Measurements from ENCODE around the gene OBI1.

OBI1 gene

DNA sequence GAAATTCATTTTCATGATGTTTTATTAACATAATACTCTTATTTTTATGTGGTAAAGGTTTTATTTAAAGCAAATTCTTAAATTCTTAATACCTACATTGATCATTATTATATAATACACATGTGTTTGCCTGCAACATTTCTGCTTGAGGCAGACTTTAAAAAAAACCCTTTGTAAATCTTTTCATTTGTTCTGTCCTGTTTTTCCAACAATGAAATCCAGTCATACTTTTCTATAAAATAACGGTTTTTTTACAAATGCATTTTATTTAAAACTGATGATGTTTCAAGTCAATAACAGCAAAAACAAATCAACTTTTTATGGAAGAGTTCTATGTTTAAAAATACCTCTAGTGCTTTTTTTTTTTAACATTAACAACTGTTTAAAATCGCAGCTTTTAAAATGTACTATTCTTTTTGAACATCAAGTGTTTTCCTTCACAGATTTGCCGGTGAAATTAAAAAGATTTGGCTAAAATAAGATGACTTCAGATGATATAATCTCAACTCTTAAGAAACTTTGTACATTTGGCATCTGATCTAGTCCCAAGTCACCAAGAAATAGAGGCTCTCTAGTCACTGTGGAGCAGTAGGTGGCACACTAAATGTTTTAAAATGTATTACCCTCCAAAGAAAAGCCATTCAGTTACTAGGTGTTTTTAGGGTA, 60.7 kb downstream of the OBI1 start:
- no peak overlapping the region for H3K4me2 ChIP-seq
- H3K9ac ChIP-seq = no peak overlapping the region

DNA sequence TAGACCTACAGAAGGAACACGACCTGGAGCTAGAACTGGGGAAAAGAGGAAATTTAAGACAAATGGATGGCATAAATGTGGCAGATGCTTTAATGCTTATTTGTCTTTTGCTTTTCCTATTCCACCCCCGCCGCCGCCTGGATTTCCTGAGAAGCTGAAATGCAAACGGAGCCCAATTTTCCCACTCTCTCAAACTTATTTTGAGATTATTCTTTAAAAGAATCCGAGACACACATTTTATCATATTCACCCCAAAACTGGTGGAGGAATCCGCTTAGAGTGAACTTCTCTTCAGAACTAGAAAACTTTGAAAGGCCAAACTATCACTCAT, 61.4 kb downstream of the OBI1 start:
- H3K27me3 ChIP-seq (ENCODE audit: insufficient read depth, low read depth) = no peaks in the 10 kb centered on the region
- TF ChIP-seq, protein P1, sequence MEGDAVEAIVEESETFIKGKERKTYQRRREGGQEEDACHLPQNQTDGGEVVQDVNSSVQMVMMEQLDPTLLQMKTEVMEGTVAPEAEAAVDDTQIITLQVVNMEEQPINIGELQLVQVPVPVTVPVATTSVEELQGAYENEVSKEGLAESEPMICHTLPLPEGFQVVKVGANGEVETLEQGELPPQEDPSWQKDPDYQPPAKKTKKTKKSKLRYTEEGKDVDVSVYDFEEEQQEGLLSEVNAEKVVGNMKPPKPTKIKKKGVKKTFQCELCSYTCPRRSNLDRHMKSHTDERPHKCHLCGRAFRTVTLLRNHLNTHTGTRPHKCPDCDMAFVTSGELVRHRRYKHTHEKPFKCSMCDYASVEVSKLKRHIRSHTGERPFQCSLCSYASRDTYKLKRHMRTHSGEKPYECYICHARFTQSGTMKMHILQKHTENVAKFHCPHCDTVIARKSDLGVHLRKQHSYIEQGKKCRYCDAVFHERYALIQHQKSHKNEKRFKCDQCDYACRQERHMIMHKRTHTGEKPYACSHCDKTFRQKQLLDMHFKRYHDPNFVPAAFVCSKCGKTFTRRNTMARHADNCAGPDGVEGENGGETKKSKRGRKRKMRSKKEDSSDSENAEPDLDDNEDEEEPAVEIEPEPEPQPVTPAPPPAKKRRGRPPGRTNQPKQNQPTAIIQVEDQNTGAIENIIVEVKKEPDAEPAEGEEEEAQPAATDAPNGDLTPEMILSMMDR (conservative IDR thresholded peaks at IDR 0.05; ENCODE audit: low read depth, low read length) = no peak

More for the DNA sequence above, 60.7 kb downstream of the OBI1 start:
- no peak overlapping the region for H2AFZ ChIP-seq (ENCODE audit: low read depth)
- no peaks in the 10 kb centered on the region for H3K4me1 ChIP-seq (ENCODE audit: low read depth, poor library complexity, severe bottlenecking)
- H3K27me3 ChIP-seq (ENCODE audit: insufficient read depth, low read depth) = no peaks in the 10 kb centered on the region
- no peaks in the 10 kb centered on the region for H3K79me2 ChIP-seq (ENCODE audit: insufficient read depth, low read depth)
- H3K27ac ChIP-seq = no peak overlapping the region
- no peaks in the 10 kb centered on the region for H4K20me1 ChIP-seq (ENCODE audit: insufficient read depth)
- TF ChIP-seq, protein P1 (conservative IDR thresholded peaks at IDR 0.05; ENCODE audit: low read depth, low read length) = no peak
- no peak overlapping the region for H3K4me3 ChIP-seq (IDR thresholded peaks at IDR 0.05; ENCODE audit: insufficient read depth, low read depth, low read length)
- no peaks in the 10 kb centered on the region for H3K36me3 ChIP-seq (ENCODE audit: insufficient read depth)

DNA sequence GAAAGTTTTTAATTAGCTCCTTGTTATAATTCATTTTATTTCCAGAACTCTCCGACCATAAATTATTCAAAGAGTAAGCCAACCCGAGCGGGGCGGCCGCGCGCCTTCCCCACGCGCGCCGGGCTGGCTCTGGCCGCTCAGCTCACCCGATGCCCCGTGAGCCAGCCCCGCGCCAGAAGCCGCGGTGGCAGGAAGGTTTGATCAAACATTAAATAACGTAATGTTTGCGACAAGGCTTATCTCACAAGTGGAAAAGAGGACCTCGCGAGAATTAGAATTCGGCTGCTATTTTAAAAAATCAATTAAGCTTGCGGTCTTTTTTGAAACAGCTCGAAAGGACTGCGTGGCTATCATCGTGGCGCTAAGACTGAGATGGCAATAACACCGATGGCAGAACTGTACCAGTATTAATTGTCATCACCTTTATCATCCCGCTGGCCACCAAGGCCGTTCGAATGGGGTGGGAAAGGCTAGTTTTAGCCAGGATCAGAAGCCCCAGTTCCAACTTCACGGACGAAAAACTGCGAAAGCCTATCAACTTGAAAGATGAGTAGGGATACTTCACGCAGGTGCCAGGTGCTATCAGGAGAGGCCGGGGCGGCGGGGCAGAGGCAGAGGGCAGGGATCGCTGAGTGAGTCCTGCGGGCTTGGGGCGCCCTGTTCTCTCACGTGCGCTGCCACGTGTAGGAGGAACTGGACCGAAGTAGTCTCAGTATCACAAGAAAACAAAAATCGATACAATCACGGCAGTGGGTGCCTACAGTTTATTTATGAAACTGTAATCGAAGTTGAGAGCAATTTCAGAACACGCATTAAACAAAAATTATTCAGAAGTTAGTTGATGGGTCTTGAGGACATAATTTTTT, 62.0 kb downstream of the OBI1 start:
- TF ChIP-seq, protein P1 (conservative IDR thresholded peaks at IDR 0.05; ENCODE audit: low read depth, low read length) = no peak
- H3K4me3 ChIP-seq (IDR thresholded peaks at IDR 0.05; ENCODE audit: insufficient read depth, low read depth, low read length) = no peak overlapping the region
- no peaks in the 10 kb centered on the region for H3K27me3 ChIP-seq (ENCODE audit: insufficient read depth, low read depth)
- H3K36me3 ChIP-seq (ENCODE audit: insufficient read depth) = no peaks in the 10 kb centered on the region
- H3K4me2 ChIP-seq = no peak overlapping the region
- no peak overlapping the region for H3K27ac ChIP-seq
- no peak overlapping the region for H3K9ac ChIP-seq
- no peaks in the 10 kb centered on the region for H3K4me1 ChIP-seq (ENCODE audit: low read depth, poor library complexity, severe bottlenecking)
- no peaks in the 10 kb centered on the region for H3K79me2 ChIP-seq (ENCODE audit: insufficient read depth, low read depth)
- H2AFZ ChIP-seq (ENCODE audit: low read depth) = no peak overlapping the region
- H4K20me1 ChIP-seq (ENCODE audit: insufficient read depth) = no peaks in the 10 kb centered on the region

More for the DNA sequence above, 61.4 kb downstream of the OBI1 start:
- H3K4me1 ChIP-seq (ENCODE audit: low read depth, poor library complexity, severe bottlenecking) = no peaks in the 10 kb centered on the region
- H3K4me2 ChIP-seq = no peak overlapping the region
- no peak overlapping the region for H3K9ac ChIP-seq
- H3K27ac ChIP-seq = no peak overlapping the region
- H3K36me3 ChIP-seq (ENCODE audit: insufficient read depth) = no peaks in the 10 kb centered on the region
- H3K79me2 ChIP-seq (ENCODE audit: insufficient read depth, low read depth) = no peaks in the 10 kb centered on the region
- no peak overlapping the region for H3K4me3 ChIP-seq (IDR thresholded peaks at IDR 0.05; ENCODE audit: insufficient read depth, low read depth, low read length)
- H2AFZ ChIP-seq (ENCODE audit: low read depth) = no peak overlapping the region
- H4K20me1 ChIP-seq (ENCODE audit: insufficient read depth) = no peaks in the 10 kb centered on the region

DNA sequence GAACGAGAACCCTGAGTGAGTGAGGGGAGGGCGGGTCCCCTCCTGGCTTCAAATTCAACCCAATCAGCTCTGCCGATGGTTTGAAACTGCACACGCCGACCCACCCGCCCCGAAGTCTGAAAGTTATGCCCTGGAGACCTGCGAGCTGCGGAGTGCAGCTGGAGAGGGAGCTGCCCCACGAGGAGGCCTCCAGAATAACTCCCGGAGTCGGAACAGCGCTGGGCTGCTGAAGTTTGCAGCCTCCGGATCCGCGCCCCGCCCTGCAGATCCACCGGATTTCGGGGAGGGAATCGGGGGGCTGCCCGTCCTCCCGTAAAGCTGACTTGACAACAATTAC, 62.6 kb downstream of the OBI1 start:
- Histone ChIP-seq H2AFZ (ENCODE audit: low read depth) (no peak overlapping the region), H3K79me2 (ENCODE audit: insufficient read depth, low read depth) (no peaks in the 10 kb centered on the region), H3K4me2 (no peak overlapping the region), H3K27ac (no peak overlapping the region), H3K36me3 (ENCODE audit: insufficient read depth) (no peaks in the 10 kb centered on the region), H4K20me1 (ENCODE audit: insufficient read depth) (no peaks in the 10 kb centered on the region), H3K9ac (no peak overlapping the region), H3K4me3 (IDR thresholded peaks at IDR 0.05; ENCODE audit: insufficient read depth, low read depth, low read length) (no peak overlapping the region), H3K27me3 (ENCODE audit: insufficient read depth, low read depth) (no peaks in the 10 kb centered on the region), H3K4me1 (ENCODE audit: low read depth, poor library complexity, severe bottlenecking) (no peaks in the 10 kb centered on the region)
- TF ChIP-seq, protein P1 (conservative IDR thresholded peaks at IDR 0.05; ENCODE audit: low read depth, low read length) = no peak

Measured in KMS-11 (cell line).